ENCODE measurements around the gene HS6ST3.
A peak's percentile ranks its signal among the peaks of the same experiment; 100 is the strongest.
"Not testable (repeated sequence)": the region's sequence is repeated elsewhere in the genome, so short reads cannot be mapped to it uniquely, and the experiment has no call there.

Gene HS6ST3

GRCh38 chr13:96734499-96734898 is 644.6 kb downstream of the HS6ST3 start:
- DNase-seq (ENCODE audit: low spot score), result no peak

GRCh38 chr13:96741779-96742178 is 651.9 kb downstream of the HS6ST3 start:
- no peak for DNase-seq (ENCODE audit: low spot score)

DNA sequence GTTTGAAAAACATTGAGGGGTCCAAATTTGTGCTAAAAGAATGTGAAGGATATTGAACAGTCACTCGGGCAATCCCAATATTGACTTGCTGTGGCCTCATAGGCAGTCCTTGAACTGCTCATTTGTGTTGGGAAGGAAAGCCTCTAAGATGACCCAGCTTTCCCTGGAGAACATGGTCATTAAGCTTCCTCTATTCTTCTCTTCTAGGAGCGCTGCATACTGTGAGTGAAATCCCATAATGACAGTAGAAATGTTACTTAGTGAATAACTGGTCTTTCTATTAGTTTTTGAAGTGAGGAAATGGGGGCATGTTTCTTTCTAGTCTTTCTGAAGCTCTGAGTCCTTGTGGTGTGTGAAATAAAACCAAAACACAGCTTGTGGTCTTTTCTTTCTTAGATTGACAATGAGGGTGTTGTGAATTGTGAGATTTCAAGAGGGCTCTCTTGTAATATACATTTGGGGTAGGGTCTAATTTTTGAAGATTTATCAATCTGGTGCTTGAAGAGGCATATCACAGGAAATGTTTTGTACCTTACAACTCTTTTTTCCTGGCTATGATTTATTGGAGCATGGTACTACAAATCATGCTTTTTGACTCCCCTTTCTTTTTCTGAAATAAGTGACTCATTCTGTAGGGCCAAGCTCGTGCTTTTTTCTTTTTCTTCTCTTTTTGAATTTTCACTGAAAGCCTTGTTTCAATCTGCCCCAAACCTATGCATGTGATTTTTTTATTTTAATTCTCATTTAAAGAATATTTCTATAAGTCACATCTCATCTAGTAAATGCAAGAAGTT is 653.6 kb downstream of the HS6ST3 start:
- no peak for DNase-seq (ENCODE audit: low spot score)

DNA sequence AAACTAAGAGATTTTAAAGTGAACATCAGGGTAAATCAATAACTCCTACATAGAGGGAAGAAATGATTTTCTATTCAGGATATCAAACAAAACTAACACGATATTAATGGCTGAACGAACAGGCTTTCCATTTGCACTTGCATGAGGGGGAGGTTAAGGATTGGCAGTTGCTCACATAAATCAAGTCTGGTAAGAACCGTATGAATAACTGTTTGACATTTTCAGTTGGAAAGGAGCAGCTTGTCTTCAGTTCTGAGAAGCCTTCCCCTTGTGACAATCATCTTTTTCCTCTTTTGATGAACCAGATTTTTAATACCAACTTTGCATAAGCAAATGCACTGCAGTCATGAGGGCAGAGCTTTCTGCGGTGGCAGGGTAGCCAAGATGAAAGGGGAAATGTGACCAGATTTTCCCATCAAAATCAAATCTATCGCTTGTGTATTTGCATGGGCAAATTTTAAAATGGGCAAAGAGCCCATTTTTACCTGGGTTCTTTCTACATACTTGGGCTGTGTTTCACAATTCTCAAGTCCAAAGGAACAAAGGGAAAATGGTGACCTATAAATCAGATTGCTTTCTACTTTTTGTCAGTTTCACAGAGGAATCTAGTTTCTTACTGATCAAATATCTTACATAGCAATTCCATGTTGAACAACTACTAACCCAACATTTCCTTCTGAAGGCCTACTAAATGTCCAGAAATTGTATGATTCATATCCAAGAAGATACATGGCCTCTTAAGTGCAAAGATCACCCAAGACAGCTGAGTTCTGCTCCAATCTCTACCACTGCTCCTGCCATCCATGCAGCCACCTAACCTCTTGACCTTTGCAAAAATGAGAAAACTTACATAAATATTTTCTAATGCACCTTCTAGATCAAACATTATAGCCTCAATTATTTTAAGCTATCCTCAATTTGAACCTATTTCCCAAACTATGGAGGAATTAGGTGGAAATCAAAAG is 654.7 kb downstream of the HS6ST3 start:
- DNase-seq (ENCODE audit: low spot score), result peak; percentile 28

- peak; percentile 17 for DNase-seq (ENCODE audit: low spot score)
These were observed 657.0 kb downstream of the HS6ST3 start for GRCh38 chr13:96746886-96747285.

GRCh38 chr13:96749825-96750224 is 659.9 kb downstream of the HS6ST3 start:
- no peak for DNase-seq (ENCODE audit: low spot score)

- no peak for DNase-seq (ENCODE audit: low spot score)
These were observed 661.2 kb downstream of the HS6ST3 start for GRCh38 chr13:96751089-96751488.

DNA sequence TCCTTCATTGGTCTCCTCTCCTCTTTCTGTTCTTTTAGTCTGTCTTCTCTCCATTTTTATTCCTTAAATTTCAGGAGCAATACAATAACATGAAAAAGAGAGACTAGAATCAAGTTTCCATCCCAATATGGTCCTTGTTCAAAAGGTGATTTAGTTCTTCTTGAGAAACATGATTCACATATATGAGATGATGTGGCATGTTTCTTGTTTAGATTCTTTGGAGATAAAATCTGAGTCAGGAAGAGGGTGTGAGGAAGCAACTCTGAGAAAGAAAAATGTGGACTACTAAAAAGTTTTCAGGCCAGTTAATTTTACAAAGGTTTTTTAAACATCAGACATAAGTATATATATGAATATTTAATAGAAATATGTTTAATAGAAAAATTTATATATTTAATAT is 673.0 kb downstream of the HS6ST3 start:
- DNase-seq (ENCODE audit: low spot score), result no peak

DNA sequence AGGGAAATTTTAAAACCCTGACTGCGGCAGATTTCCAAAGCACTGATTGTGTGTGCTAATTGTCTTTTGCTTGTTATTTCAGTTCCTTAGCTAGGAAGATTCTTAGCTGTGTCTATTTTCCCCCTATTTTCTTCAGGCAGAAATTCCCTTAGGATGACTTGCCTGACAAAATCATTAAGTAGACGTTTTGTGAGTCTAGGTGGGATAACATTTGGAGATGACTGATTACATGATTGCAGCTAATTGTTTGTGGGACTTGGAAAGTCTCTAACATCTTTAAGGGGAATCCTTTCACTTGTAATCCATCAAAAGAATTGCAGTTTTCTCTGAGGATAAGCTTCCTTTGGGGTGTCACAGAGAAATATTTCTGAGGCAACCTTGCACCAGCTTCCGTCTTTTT is 676.4 kb downstream of the HS6ST3 start:
- no peak for DNase-seq (ENCODE audit: low spot score)

DNA sequence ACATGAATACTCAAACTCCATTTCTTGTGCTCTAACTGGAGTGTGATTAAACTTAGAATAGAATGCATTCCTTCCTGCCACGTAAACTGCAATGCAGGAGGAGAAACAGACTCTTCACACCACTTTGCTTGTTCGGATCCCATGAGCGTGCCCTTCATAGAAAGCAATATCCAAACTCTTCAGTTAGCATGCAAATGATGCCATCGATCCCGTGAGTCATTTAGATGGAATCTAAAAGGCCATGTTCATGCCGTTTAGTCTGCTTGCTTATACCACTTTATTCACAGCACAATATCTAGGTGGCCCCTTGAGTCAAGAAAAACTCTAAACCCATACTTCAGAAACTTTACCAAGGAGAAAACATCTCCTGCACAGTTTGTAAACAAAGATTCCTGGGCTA is 678.6 kb downstream of the HS6ST3 start:
- no peak for DNase-seq (ENCODE audit: low spot score)

DNA sequence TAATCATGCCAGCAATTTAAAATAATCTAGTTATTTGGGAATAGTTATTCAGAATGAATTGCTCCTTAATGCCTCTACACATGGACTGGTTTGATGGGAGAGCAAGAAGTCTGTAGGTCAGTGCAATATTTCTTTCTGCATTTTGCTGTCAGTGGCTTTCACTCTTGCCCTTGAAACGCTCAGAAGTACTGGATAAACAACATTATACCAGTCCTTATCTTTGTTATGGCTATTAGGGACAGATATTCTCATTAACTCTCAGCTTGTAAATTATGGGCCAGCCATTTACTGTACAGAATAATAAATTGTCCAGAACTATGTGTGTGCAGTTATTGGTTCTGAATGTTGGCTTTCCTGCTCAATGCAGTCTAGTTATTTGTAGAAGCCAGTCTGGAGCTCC is 680.0 kb downstream of the HS6ST3 start:
- DNase-seq (ENCODE audit: low spot score), result no peak

- DNase-seq (ENCODE audit: low spot score), result peak; percentile 47
These were observed 681.8 kb downstream of the HS6ST3 start for GRCh38 chr13:96771486-96772367.

GRCh38 chr13:96772426-96772825 is 682.5 kb downstream of the HS6ST3 start:
- no peak for DNase-seq (ENCODE audit: low spot score)

GRCh38 chr13:96778302-96778701 is 688.4 kb downstream of the HS6ST3 start:
- DNase-seq (ENCODE audit: low spot score), result not testable (repeated sequence)

GRCh38 chr13:96779691-96780090 is 689.8 kb downstream of the HS6ST3 start:
- DNase-seq (ENCODE audit: low spot score), result no peak

DNA sequence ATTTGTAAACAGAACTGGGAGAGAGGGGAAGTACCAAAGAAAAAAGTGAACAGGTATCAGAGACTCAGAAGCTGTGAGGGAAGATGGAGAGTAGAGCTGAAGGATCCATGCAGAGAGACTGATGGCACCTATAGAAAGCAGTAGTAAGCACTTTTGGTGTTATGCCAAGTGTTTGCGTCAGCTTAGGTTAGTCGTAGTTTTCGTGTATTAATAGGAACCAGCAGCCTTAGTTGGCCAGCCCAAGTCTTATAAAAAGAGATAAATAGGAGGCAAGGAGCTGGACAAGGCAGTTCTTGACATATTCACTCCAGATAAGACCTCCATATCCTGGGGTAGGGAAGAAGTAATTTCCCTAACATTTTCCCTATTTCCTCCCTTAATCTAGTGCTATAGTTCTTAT is 690.2 kb downstream of the HS6ST3 start:
- no peak for DNase-seq (ENCODE audit: low spot score)

GRCh38 chr13:96781141-96781540 is 691.2 kb downstream of the HS6ST3 start:
- peak; percentile 81 for DNase-seq (ENCODE audit: low spot score)

GRCh38 chr13:96782186-96782585 is 692.3 kb downstream of the HS6ST3 start:
- DNase-seq (ENCODE audit: low spot score), result no peak

- no peak for DNase-seq (ENCODE audit: low spot score)
These were observed 693.1 kb downstream of the HS6ST3 start for GRCh38 chr13:96783057-96783456.

DNA sequence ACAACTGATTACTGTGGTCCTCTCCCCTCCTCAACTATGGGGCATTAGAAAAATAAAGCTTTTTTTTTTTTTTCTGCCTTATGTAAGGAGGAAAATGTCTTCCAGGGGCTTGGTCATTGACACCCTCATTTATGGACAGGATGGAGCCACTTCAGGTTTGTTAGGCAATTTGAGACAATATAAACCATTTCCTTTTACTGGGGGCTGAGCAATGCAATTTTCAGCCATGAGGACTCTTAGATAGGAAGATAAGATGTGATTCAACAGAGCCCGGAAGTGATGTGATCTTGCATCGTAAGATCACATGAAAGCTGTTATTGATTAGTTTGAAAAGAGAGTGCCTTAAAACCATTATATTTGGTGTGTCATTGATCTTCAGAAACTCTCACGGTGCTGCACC is 693.6 kb downstream of the HS6ST3 start:
- DNase-seq (ENCODE audit: low spot score), result no peak

- peak; percentile 72 for DNase-seq (ENCODE audit: low spot score)
These were observed 696.1 kb downstream of the HS6ST3 start for GRCh38 chr13:96785986-96786385.

- no peak for DNase-seq (ENCODE audit: low spot score)
These were observed 702.3 kb downstream of the HS6ST3 start for GRCh38 chr13:96792188-96792587.

All from Ammon's horn (tissue), 1 donor.